ENCODE results near the gene MGAT4B. TPM values are rescaled to one million over a fixed set of nuclear protein-coding genes. Genes with fewer than 3 reads are reported as not detected.

The MGAT4B gene
- total and polyA plus RNA-seq, 2 of the 13 experiments (the other 11 are each of a cell fraction or from before 2014, with no cell fraction given): 93.5 to 130 TPM

DNA sequence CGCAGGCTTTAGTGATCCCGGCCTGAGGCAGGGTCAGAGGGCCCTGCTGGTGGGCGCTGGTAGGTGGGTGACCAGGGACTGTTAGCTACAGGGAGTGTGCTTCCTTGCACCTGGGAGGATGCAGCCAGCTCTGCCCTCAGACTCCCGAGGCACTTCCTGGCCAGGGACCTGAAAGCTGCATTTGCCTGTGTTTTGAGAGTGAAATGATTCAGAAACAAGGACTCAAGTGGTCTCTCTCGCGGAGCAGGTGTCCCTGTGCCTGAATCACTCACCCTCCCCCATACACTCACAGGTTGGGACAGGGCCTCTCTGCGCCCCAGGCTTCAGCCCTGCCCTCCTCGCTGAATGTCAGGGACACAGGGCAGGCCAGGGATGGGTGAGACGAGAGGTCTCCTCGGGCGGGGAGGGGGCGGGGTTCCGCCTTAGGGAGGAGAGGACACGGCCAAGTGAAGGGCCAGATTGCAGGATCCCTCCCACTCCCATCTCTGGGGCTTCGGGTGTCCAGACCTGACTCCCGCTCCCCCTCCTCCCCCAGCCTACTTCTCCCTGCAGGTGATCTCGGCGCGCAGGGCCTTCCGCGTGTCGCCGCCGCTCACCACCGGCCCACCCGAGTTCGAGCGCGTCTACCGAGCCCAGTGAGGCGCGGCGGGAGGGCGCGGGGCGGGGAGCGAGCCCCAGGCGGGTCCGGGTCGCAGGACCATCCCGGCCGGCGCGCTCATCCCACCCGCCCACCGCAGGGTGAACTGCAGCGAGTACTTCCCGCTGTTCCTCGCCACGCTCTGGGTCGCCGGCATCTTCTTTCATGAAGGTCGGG is 11.4 kb downstream of the MGAT4B start (continued):
- TF ChIP-seq SOX6 (IDR thresholded peaks at IDR 0.05): no peak
- 0 out of 2 replicates have a peak, but pooled peaks have one; percentile 10 for TF ChIP-seq SOX6 (CRISPR knock-in tag; IDR thresholded peaks at IDR 0.05)
- no peak for TF ChIP-seq ADNP (CRISPR knock-in tag; IDR thresholded peaks at IDR 0.05)
- TF ChIP-seq ZNF441 (CRISPR knock-in tag; IDR thresholded peaks at IDR 0.05; ENCODE audit: borderline replicate concordance): no peak
- no peak for TF ChIP-seq HOXA5 (CRISPR knock-in tag; IDR thresholded peaks at IDR 0.05)
- TF ChIP-seq HOXA3 (CRISPR knock-in tag; IDR thresholded peaks at IDR 0.05): no peak
- TF ChIP-seq ZNF552 (CRISPR knock-in tag; IDR thresholded peaks at IDR 0.05; ENCODE audit: borderline replicate concordance): no peak
- no peak for TF ChIP-seq ZNF572 (CRISPR knock-in tag; IDR thresholded peaks at IDR 0.05)
- TF ChIP-seq, protein P1, sequence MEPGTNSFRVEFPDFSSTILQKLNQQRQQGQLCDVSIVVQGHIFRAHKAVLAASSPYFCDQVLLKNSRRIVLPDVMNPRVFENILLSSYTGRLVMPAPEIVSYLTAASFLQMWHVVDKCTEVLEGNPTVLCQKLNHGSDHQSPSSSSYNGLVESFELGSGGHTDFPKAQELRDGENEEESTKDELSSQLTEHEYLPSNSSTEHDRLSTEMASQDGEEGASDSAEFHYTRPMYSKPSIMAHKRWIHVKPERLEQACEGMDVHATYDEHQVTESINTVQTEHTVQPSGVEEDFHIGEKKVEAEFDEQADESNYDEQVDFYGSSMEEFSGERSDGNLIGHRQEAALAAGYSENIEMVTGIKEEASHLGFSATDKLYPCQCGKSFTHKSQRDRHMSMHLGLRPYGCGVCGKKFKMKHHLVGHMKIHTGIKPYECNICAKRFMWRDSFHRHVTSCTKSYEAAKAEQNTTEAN (CRISPR knock-in tag; conservative IDR thresholded peaks at IDR 0.05): no peak
- TF ChIP-seq, protein P2, sequence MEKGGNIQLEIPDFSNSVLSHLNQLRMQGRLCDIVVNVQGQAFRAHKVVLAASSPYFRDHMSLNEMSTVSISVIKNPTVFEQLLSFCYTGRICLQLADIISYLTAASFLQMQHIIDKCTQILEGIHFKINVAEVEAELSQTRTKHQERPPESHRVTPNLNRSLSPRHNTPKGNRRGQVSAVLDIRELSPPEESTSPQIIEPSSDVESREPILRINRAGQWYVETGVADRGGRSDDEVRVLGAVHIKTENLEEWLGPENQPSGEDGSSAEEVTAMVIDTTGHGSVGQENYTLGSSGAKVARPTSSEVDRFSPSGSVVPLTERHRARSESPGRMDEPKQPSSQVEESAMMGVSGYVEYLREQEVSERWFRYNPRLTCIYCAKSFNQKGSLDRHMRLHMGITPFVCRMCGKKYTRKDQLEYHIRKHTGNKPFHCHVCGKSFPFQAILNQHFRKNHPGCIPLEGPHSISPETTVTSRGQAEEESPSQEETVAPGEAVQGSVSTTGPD (CRISPR knock-in tag; IDR thresholded peaks at IDR 0.05): no peak
- no peak for TF ChIP-seq SMAD9 (CRISPR knock-in tag; IDR thresholded peaks at IDR 0.05)
- TF ChIP-seq HNF4G (IDR thresholded peaks at IDR 0.05; ENCODE audit: borderline replicate concordance, low read depth, low read length): no peak
- TF ChIP-seq HNF4G (CRISPR knock-in tag; IDR thresholded peaks at IDR 0.05; ENCODE audit: borderline replicate concordance, low read depth): no peak
- TF ChIP-seq EED (CRISPR knock-in tag; IDR thresholded peaks at IDR 0.05): peak; percentile 39; the same call in 1 of the 2 replicates
- peak; percentile 63 for TF ChIP-seq AGO2 (optimal IDR thresholded peaks at IDR 0.05; ENCODE audit: low read depth, low read length)
- TF ChIP-seq, protein P3, sequence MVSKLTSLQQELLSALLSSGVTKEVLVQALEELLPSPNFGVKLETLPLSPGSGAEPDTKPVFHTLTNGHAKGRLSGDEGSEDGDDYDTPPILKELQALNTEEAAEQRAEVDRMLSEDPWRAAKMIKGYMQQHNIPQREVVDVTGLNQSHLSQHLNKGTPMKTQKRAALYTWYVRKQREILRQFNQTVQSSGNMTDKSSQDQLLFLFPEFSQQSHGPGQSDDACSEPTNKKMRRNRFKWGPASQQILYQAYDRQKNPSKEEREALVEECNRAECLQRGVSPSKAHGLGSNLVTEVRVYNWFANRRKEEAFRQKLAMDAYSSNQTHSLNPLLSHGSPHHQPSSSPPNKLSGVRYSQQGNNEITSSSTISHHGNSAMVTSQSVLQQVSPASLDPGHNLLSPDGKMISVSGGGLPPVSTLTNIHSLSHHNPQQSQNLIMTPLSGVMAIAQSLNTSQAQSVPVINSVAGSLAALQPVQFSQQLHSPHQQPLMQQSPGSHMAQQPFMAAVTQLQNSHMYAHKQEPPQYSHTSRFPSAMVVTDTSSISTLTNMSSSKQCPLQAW (CRISPR knock-in tag; IDR thresholded peaks at IDR 0.05): no peak
- no peak for TF ChIP-seq ZNF205 (CRISPR knock-in tag; IDR thresholded peaks at IDR 0.05)
- no peak for TF ChIP-seq U2AF2 (IDR thresholded peaks at IDR 0.05; ENCODE audit: low read depth, low read length)
- no peak for TF ChIP-seq NKX3-1 (CRISPR knock-in tag; IDR thresholded peaks at IDR 0.05)
- no peak for TF ChIP-seq ZNF33B (CRISPR knock-in tag; IDR thresholded peaks at IDR 0.05)
- no peak for TF ChIP-seq ZMYM4 (CRISPR knock-in tag; IDR thresholded peaks at IDR 0.05)
- TF ChIP-seq SIX1 (CRISPR knock-in tag; IDR thresholded peaks at IDR 0.05; ENCODE audit: borderline replicate concordance): no peak
- TF ChIP-seq MYNN (CRISPR knock-in tag; IDR thresholded peaks at IDR 0.05; ENCODE audit: low read depth): no peak
- no peak for TF ChIP-seq PAWR (CRISPR knock-in tag; IDR thresholded peaks at IDR 0.05; ENCODE audit: borderline replicate concordance)
- TF ChIP-seq PHF21A (CRISPR knock-in tag; IDR thresholded peaks at IDR 0.05): peak; percentile 43; the same call in 1 of the 2 replicates

Data from HepG2 (cell line).